IMR-90 (cell line): ENCODE measurements around the gene UTF1. TPM values are rescaled to one million over a fixed set of nuclear protein-coding genes. Genes with fewer than 3 reads are reported as not detected.

Experiments
- ATAC-seq: fragments of 200-7000 bp; cut with Tn5 transposase; 2 replicates; pipeline ENCODE4 v1.9.1; 2020; ENCODE audit warnings: low read depth, mild to moderate bottlenecking, moderate library complexity
- BruUV-seq: library from RNA; stranded (reverse); fragments of 400-500 nt; replicated peaks from 2 replicates; lab custom pipeline; 2021; lab: Mats Ljungman, UMichigan
- CTCF ChIA-PET: fragments of 300-600 bp; formaldehyde crosslinking; extraction: SDS; loops from one replicate; lab custom pipeline; 2021; ENCODE audit warnings: antibody characterized with exemption; lab: Yijun Ruan, JAX
- POLR2A ChIA-PET: fragments of 300-600 bp; sonication (Branson Sonifier 250); formaldehyde crosslinking; loops from one replicate; lab custom pipeline; 2022; ENCODE audit warnings: antibody characterized with exemption; ENCODE audit not compliant: unreplicated experiment; lab: Charles Lee
- DNase-seq: peaks from one replicate; pipeline ENCODE4 v3.0.0; 2013
- H2AFZ ChIP-seq: replicated peaks from 2 replicates; pipeline ENCODE3; 2013; ENCODE audit warnings: low read length, mild to moderate bottlenecking; ENCODE audit not compliant: poor library complexity
- H2AK5ac ChIP-seq: 2 replicates; pipeline ENCODE4 v1.6.1; 2013; ENCODE audit warnings: low read depth, low read length, inconsistent platforms
- H2AK9ac ChIP-seq: replicated peaks from 2 replicates; pipeline ENCODE3; 2013; ENCODE audit warnings: mild to moderate bottlenecking, low read depth, low read length, moderate library complexity; ENCODE audit not compliant: poor library complexity
- H2BK120ac ChIP-seq: 2 replicates; pipeline ENCODE4 v1.6.1; 2013; ENCODE audit warnings: low read depth, low read length, inconsistent platforms
- H2BK15ac ChIP-seq: 3 replicates; pipeline ENCODE4 v1.6.1; 2013; ENCODE audit warnings: low read depth, low read length, inconsistent platforms
- H2BK20ac ChIP-seq: 2 replicates; pipeline ENCODE4 v1.6.1; 2013; ENCODE audit warnings: low read depth, mild to moderate bottlenecking, inconsistent platforms, low read length, moderate library complexity
- H2BK5ac ChIP-seq: 2 replicates; pipeline ENCODE4 v1.6.1; 2013; ENCODE audit warnings: mild to moderate bottlenecking, low read depth, low read length, inconsistent platforms; ENCODE audit not compliant: poor library complexity, severe bottlenecking
- H3K14ac ChIP-seq: replicated peaks from 2 replicates; pipeline ENCODE4 v1.6.1; 2013; ENCODE audit warnings: low read depth, low read length, inconsistent platforms
- H3K18ac ChIP-seq: 2 replicates; pipeline ENCODE4 v1.6.1; 2013; ENCODE audit warnings: low read depth, low read length, control low read depth
- H3K23ac ChIP-seq: 2 replicates; pipeline ENCODE4 v1.6.1; 2013; ENCODE audit warnings: low read depth, low read length, inconsistent platforms
- H3K27ac ChIP-seq: 2 replicates; pipeline ENCODE4 v1.5.1; 2013; ENCODE audit warnings: mild to moderate bottlenecking, control low read depth, low read length; ENCODE audit not compliant: insufficient read depth
- H3K27me3 ChIP-seq: 2 replicates; pipeline ENCODE4 v1.6.1; 2013; ENCODE audit warnings: low read length; ENCODE audit not compliant: control insufficient read depth, insufficient read depth
- H3K36me3 ChIP-seq: 2 replicates; pipeline ENCODE4 v1.6.1; 2013; ENCODE audit warnings: low read length, mixed read lengths; ENCODE audit not compliant: control insufficient read depth, insufficient read depth
- H3K4ac ChIP-seq: 2 replicates; pipeline ENCODE4 v1.6.1; 2013; ENCODE audit warnings: low read depth, low read length, inconsistent platforms
- H3K4me1 ChIP-seq: 2 replicates; pipeline ENCODE4 v1.6.1; 2013; ENCODE audit warnings: low read length, mixed read lengths; ENCODE audit not compliant: control insufficient read depth, insufficient read depth
- H3K4me2 ChIP-seq: 2 replicates; pipeline ENCODE4 v1.6.1; 2013; ENCODE audit warnings: low read depth, mild to moderate bottlenecking, control low read depth, low read length, moderate library complexity
- H3K4me3 ChIP-seq: 2 replicates; pipeline ENCODE4 v1.5.1; 2013; ENCODE audit warnings: low read depth, mild to moderate bottlenecking, control low read depth, low read length, moderate library complexity; ENCODE audit not compliant: insufficient read depth
- H3K56ac ChIP-seq: 2 replicates; pipeline ENCODE4 v1.6.1; 2013; ENCODE audit warnings: low read length, inconsistent platforms; ENCODE audit not compliant: insufficient read depth; ENCODE audit errors: extremely low read depth
- H3K79me1 ChIP-seq, 2 experiments: 2 replicates each; pipeline ENCODE4 v1.6.1; 2013; ENCODE audit warnings: low read length in 2 of 2, inconsistent platforms in 1 of 2, low read depth in 1 of 2
- H3K9ac ChIP-seq: 2 replicates; pipeline ENCODE4 v1.6.1; 2013; ENCODE audit warnings: low read depth, low read length, control low read depth
- H3K9me1 ChIP-seq: 2 replicates; pipeline ENCODE4 v1.6.1; 2013; ENCODE audit warnings: low read length, inconsistent platforms; ENCODE audit not compliant: insufficient read depth
- H3K9me3 ChIP-seq: 2 replicates; pipeline ENCODE4 v1.6.1; 2013; ENCODE audit warnings: low read length; ENCODE audit not compliant: control insufficient read depth, insufficient read depth
- H4K20me1 ChIP-seq: 2 replicates; pipeline ENCODE4 v1.6.1; 2013; ENCODE audit warnings: low read length, inconsistent platforms; ENCODE audit not compliant: insufficient read depth
- H4K5ac ChIP-seq: 2 replicates; pipeline ENCODE4 v1.6.1; 2013; ENCODE audit warnings: mild to moderate bottlenecking, low read depth, low read length, control low read depth
- H4K8ac ChIP-seq, 2 experiments: 2 replicates each; pipeline ENCODE4 v1.6.1; 2013; ENCODE audit warnings: low read depth in 2 of 2, low read length in 2 of 2, control low read depth in 1 of 2, inconsistent platforms in 1 of 2
- H4K91ac ChIP-seq: 2 replicates; pipeline ENCODE4 v1.6.1; 2013; ENCODE audit warnings: low read depth, low read length, inconsistent platforms; ENCODE audit not compliant: insufficient read depth
- BHLHE40 ChIP-seq: fragments of 150-350 bp; IDR thresholded peaks from 2 replicates; pipeline ENCODE4 v1.6.1; 2016; ENCODE audit warnings: mild to moderate bottlenecking, low read depth, low read length
- CEBPB ChIP-seq: IDR thresholded peaks from 2 replicates; pipeline ENCODE4 v1.6.1; 2012; ENCODE audit warnings: low read depth, low read length, improper control_type of control experiment
- CHD1 ChIP-seq: IDR thresholded peaks from 2 replicates; pipeline ENCODE4 v1.6.1; 2012; ENCODE audit warnings: low read depth, low read length, improper control_type of control experiment
- FOS ChIP-seq: fragments of 150-350 bp; IDR thresholded peaks from 2 replicates; pipeline ENCODE4 v1.6.1; 2016; ENCODE audit warnings: low read depth, low read length
- MAFK ChIP-seq: IDR thresholded peaks from 2 replicates; pipeline ENCODE4 v1.6.1; 2012; ENCODE audit warnings: low read depth, low read length, improper control_type of control experiment
- MAZ ChIP-seq: IDR thresholded peaks from 2 replicates; pipeline ENCODE4 v1.6.1; 2012; ENCODE audit warnings: low read depth, mild to moderate bottlenecking, low read length, improper control_type of control experiment, moderate library complexity, borderline replicate concordance
- MXI1 ChIP-seq: IDR thresholded peaks from 2 replicates; pipeline ENCODE4 v1.6.1; 2012; ENCODE audit warnings: low read depth, mild to moderate bottlenecking, low read length, moderate library complexity, borderline replicate concordance
- NFE2L2 ChIP-seq: fragments of 150-350 bp; IDR thresholded peaks from 2 replicates; pipeline ENCODE4 v1.6.1; 2016; ENCODE audit warnings: low read depth, mild to moderate bottlenecking, low read length
- POLR2A ChIP-seq: IDR thresholded peaks from 2 replicates; pipeline ENCODE4 v1.6.1; 2012; ENCODE audit warnings: mild to moderate bottlenecking, low read depth, low read length
- RAD21 ChIP-seq: IDR thresholded peaks from 2 replicates; pipeline ENCODE4 v1.6.1; 2012; ENCODE audit warnings: low read length, improper control_type of control experiment
- RCOR1 ChIP-seq: IDR thresholded peaks from 2 replicates; pipeline ENCODE4 v1.6.1; 2012; ENCODE audit warnings: mild to moderate bottlenecking, low read length, improper control_type of control experiment; ENCODE audit not compliant: insufficient replicate concordance
- RFX5 ChIP-seq: IDR thresholded peaks from 2 replicates; pipeline ENCODE4 v1.8.0; 2012; ENCODE audit warnings: low read depth, mild to moderate bottlenecking, low read length, moderate library complexity
- SMC3 ChIP-seq: fragments of 150-350 bp; IDR thresholded peaks from 2 replicates; pipeline ENCODE4 v1.6.1; 2016; ENCODE audit warnings: low read depth, mild to moderate bottlenecking, antibody characterized with exemption, low read length, moderate library complexity
- WGBS, 2 experiments: methylation state at CpG; one replicate each; pipeline versions ENCODE4 v1.1.5 to v1.1.7; 2013; ENCODE audit warnings: missing lambda C conversion rate in 2 of 2; ENCODE audit not compliant: insufficient read length in 1 of 2; ENCODE audit errors: extremely low coverage in 2 of 2; 5-methylcytosine and 5-hydroxymethylcytosine counted together
- dilution Hi-C: fragments of 300-500 bp; cut with HindIII; formaldehyde crosslinking; loops from one replicate; pipeline ENCODE4 v1.14.3; 2018; ENCODE audit warnings: low sequenced_read_pairs; ENCODE audit not compliant: unreplicated experiment
- in situ Hi-C: fragments of 300-500 bp; cut with MboI; formaldehyde crosslinking; loops from 3 replicates; pipeline ENCODE4 v1.14.3; 2019; ENCODE audit warnings: low sequenced_read_pairs, inconsistent platforms, mixed read lengths
- intact Hi-C: fragments of 100-400 bp; cut with micrococcal nuclease; formaldehyde crosslinking; loops from 2 replicates; pipeline ENCODE4 v1.10.0; 2022
- polyA plus RNA-seq, 3 experiments: library from polyadenylated mRNA; depleted of rRNA; stranded (reverse); fragments of >200 nt; gene quantifications; 2 replicates each; pipeline ENCODE4 v1.2.3, GENCODE V29; 2012; ENCODE audit warnings: low replicate concordance in 1 of 3
- total RNA-seq: library from RNA; depleted of rRNA; stranded (reverse); fragments of >200 nt; gene quantifications from 2 replicates; pipeline ENCODE4 v1.2.3, GENCODE V29; 2012
- TF ChIP-seq, protein P1 (sequence below): fragments of 150-350 bp; IDR thresholded peaks from 2 replicates; pipeline ENCODE4 v1.6.1; 2016; ENCODE audit warnings: low read depth, mild to moderate bottlenecking, low read length, moderate library complexity, borderline replicate concordance
- TF ChIP-seq, protein P2 (sequence below): fragments of 150-350 bp; IDR thresholded peaks from 2 replicates; pipeline ENCODE4 v1.6.1; 2017; ENCODE audit warnings: mild to moderate bottlenecking, antibody characterized with exemption, low read length, low read depth
- TF ChIP-seq, protein P3 (sequence below): conservative IDR thresholded peaks from 2 replicates; pipeline ENCODE4 v1.5.1; 2012; ENCODE audit warnings: mild to moderate bottlenecking, low read depth, low read length, improper control_type of control experiment

UTF1 gene
- total and polyA plus RNA-seq, 2 of the 4 experiments (the other 2 are of a cell fraction) = not detected

DNA sequence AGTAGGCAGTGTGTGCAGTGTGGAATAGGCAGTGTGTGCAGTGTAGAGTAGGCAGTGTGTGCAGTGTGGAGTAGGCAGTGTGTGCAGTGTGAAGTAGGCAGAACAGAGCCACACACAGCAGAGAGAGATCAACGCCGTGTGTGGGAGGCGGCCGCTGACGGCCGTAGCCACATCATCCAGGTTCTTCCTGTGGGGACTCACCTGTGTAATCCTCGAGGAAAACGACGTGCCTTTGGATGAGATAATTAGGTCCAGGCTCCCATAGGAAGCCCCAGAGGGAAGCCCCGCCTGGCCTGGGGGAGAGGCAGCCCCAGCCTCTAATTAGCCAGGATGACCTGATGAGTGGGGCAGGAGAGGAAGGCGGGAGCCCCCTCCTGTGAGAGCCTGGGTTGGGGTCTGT lies 44.6 kb upstream of the UTF1 start:
- 50% methylated on average over 5 of the region's 11 CpGs; no CpG with 5 or more reads in 1 of the 2 experiments for WGBS, 2 experiments
- Histone ChIP-seq H3K56ac (no peak overlapping the region), H3K9ac (no peak overlapping the region), H3K79me1 (no peaks in the 10 kb centered on the region), H2AK5ac (no peak overlapping the region), H3K9me3 (no peaks in the 10 kb centered on the region), H2BK20ac (no peak overlapping the region), H3K18ac (no peak overlapping the region), H2BK120ac (no peak overlapping the region), H2AFZ (no peak overlapping the region), H3K4me2 (no peak overlapping the region), H3K23ac (no peak overlapping the region), H3K27ac (no peak overlapping the region), H2BK15ac (no peak overlapping the region), H3K14ac (no peak overlapping the region), H4K5ac (no peak overlapping the region), H3K4ac (no peak overlapping the region), H3K27me3 (no peaks in the 10 kb centered on the region), H2AK9ac (no peak overlapping the region), H4K20me1 (no peaks in the 10 kb centered on the region), H2BK5ac (no peak overlapping the region), H3K4me3 (no peak overlapping the region), H3K36me3 (peaks cover 2% of the 10 kb centered on the region), H3K9me1 (no peaks in the 10 kb centered on the region), H3K4me1 (no peaks in the 10 kb centered on the region), H4K8ac (no peak overlapping the region), H4K91ac (no peak overlapping the region)
- ChIA-PET POLR2A (no interaction called here), CTCF (no interaction called here)
- dilution Hi-C loops = no loop called here
- BruUV-seq = no TSS peak
- in situ Hi-C loops = no loop called here
- ATAC-seq (no peak), DNase-seq (no peak)
- intact Hi-C loops = no loop called here
- TF ChIP-seq CEBPB = no peak
- TF ChIP-seq MAFK = no peak
- TF ChIP-seq FOS = no peak
- TF ChIP-seq, protein P1, sequence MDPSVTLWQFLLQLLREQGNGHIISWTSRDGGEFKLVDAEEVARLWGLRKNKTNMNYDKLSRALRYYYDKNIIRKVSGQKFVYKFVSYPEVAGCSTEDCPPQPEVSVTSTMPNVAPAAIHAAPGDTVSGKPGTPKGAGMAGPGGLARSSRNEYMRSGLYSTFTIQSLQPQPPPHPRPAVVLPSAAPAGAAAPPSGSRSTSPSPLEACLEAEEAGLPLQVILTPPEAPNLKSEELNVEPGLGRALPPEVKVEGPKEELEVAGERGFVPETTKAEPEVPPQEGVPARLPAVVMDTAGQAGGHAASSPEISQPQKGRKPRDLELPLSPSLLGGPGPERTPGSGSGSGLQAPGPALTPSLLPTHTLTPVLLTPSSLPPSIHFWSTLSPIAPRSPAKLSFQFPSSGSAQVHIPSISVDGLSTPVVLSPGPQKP = no peak
- TF ChIP-seq RCOR1 = no peak
- TF ChIP-seq, protein P2, sequence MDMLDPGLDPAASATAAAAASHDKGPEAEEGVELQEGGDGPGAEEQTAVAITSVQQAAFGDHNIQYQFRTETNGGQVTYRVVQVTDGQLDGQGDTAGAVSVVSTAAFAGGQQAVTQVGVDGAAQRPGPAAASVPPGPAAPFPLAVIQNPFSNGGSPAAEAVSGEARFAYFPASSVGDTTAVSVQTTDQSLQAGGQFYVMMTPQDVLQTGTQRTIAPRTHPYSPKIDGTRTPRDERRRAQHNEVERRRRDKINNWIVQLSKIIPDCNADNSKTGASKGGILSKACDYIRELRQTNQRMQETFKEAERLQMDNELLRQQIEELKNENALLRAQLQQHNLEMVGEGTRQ = no peak
- TF ChIP-seq, protein P3, sequence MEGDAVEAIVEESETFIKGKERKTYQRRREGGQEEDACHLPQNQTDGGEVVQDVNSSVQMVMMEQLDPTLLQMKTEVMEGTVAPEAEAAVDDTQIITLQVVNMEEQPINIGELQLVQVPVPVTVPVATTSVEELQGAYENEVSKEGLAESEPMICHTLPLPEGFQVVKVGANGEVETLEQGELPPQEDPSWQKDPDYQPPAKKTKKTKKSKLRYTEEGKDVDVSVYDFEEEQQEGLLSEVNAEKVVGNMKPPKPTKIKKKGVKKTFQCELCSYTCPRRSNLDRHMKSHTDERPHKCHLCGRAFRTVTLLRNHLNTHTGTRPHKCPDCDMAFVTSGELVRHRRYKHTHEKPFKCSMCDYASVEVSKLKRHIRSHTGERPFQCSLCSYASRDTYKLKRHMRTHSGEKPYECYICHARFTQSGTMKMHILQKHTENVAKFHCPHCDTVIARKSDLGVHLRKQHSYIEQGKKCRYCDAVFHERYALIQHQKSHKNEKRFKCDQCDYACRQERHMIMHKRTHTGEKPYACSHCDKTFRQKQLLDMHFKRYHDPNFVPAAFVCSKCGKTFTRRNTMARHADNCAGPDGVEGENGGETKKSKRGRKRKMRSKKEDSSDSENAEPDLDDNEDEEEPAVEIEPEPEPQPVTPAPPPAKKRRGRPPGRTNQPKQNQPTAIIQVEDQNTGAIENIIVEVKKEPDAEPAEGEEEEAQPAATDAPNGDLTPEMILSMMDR = no peak
- TF ChIP-seq CHD1 = no peak
- no peak for TF ChIP-seq RFX5
- no peak for TF ChIP-seq POLR2A
- no peak for TF ChIP-seq MXI1
- no peak for TF ChIP-seq RAD21
- no peak for TF ChIP-seq NFE2L2
- TF ChIP-seq SMC3 = no peak
- no peak for TF ChIP-seq BHLHE40
- no peak for TF ChIP-seq MAZ
